Measurements from ENCODE around the gene SCLT1.

Gene SCLT1

DNA sequence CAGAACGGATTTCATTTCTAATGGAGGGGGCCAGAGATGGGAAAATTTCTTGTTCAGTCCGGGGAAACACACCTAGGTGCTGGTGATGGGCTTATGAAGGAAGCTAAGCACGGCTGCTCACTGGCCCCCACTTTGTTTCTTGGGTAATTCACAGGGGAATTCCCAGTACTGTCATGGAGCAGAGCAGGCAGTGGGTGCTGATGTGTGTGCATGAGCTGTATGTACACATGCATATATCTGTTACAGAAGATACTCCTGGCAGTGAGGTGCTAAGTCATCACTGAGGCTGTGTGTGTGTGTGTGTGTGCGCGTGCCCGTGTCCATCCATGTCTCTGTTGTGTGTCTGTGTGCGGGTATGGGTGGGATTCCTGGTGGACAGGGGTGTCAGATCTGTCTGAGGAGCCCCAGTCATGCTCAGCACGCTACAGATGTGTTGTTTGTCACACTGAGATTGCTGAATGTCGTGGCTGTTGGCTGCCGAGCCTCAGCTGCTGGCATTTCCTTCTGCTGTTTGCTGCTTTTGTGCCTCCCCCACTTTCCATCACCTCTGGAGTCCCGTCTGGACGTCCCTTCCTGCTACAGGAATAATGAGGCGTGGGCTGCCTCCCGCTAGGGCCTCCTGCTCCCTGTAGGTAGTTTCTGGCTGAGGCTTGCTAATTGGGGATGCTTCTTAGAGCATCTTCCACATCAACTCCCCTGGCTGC, 230.6 kb downstream of the SCLT1 start:
- TF ChIP-seq, protein P1, sequence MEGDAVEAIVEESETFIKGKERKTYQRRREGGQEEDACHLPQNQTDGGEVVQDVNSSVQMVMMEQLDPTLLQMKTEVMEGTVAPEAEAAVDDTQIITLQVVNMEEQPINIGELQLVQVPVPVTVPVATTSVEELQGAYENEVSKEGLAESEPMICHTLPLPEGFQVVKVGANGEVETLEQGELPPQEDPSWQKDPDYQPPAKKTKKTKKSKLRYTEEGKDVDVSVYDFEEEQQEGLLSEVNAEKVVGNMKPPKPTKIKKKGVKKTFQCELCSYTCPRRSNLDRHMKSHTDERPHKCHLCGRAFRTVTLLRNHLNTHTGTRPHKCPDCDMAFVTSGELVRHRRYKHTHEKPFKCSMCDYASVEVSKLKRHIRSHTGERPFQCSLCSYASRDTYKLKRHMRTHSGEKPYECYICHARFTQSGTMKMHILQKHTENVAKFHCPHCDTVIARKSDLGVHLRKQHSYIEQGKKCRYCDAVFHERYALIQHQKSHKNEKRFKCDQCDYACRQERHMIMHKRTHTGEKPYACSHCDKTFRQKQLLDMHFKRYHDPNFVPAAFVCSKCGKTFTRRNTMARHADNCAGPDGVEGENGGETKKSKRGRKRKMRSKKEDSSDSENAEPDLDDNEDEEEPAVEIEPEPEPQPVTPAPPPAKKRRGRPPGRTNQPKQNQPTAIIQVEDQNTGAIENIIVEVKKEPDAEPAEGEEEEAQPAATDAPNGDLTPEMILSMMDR (conservative IDR thresholded peaks at IDR 0.05): no peak
- H3K27ac ChIP-seq: no peak overlapping the region

- TF ChIP-seq, protein P1 (conservative IDR thresholded peaks at IDR 0.05): no peak
- H3K27ac ChIP-seq: no peak overlapping the region
Observed at GRCh38 chr4:128861856-128862518, 231.4 kb downstream of the SCLT1 start.

DNA sequence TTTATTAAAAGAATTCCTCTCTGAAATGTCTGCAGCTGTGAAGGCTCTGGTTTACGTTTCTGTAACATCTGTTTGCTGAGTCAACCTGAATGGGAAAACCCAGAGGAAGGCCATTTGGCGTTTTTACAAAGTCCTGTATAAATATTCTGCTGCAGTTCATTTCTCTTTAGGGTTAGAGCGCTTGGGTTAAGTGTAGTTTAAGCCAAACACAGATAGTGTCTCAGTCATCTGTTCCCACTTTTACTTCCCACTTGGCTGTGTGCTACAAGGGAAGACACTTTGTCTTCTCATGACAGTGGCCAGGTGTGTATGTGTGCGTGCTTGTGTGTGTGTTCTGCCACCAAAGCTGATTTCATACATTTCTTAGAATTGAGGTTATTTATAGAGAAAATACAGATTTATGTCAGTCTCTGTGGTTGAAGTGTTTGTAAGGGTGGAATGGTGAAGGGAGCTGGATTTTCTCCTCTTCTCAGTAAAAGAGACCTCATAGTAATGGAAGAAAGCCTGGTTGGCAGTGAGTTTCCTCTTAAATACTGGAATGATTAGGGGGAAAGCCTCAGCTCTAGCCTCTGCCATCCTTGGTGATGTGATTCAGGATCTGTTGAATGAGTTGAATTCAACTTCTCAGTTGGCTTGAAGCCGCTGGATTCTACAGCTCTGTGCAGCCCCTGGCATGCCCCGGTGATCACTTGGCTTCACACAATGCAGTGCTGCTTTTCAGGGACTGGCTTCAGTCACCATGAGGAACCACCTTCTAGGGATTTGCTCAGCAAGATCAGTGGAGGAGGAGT, 233.3 kb downstream of the SCLT1 start:
- TF ChIP-seq, protein P1 (conservative IDR thresholded peaks at IDR 0.05): no peak
- H3K27ac ChIP-seq: no peak overlapping the region

DNA sequence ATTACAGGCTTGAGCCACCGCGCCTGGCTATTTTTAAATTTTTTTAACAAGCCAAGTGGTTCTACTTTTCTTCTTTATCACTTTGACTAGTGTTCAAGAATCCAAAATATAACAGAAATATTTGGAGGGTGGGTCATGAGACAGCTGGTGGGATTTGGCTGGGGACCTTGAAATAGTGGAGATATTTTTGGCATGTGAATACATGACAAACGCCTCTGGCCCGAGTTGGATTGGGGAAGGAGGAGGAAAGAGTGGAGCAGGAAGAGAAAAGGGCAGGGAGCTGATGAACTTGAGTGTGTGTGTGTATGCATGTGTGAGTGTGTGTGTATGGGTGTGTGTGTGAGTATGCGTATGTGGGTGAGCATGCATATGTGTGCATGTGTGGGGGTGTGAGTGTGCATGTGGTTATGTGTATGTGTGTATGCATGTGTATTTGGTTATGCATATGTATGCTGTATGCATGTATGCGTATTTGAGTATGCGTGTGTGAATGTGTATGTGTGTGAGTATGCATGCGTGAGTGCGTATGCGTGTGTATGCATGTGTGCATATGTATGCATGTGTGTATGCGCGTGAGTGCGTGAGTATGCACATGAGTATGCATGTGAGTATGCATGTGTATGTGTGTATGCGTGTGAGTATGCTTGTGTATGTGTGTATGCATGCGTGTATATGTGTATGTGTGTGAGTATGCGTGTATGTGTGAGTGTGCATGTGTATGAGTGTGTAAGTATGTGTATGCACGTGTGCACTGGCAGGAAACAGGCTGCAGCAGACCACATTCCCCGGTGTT, 234.3 kb downstream of the SCLT1 start:
- no peak overlapping the region for H3K27ac ChIP-seq
- TF ChIP-seq, protein P1 (conservative IDR thresholded peaks at IDR 0.05): no peak

GRCh38 chr4:128856246-128856645, 237.1 kb downstream of the SCLT1 start:
- TF ChIP-seq, protein P1 (conservative IDR thresholded peaks at IDR 0.05): no peak
- no peak overlapping the region for H3K27ac ChIP-seq

GRCh38 chr4:128855621-128856020, 237.7 kb downstream of the SCLT1 start:
- TF ChIP-seq, protein P1 (conservative IDR thresholded peaks at IDR 0.05): no peak
- H3K27ac ChIP-seq: no peak overlapping the region

All from VCaP (cell line).